Upper lobe of right lung (tissue), 1 donor: ENCODE measurements around the gene LRRFIP1. TPM values are rescaled to one million over a fixed set of nuclear protein-coding genes. Genes with fewer than 3 reads are reported as not detected.
"Not testable (repeated sequence)": the region's sequence is repeated elsewhere in the genome, so short reads cannot be mapped to it uniquely, and the experiment has no call there.

ENCODE experiments used
- ATAC-seq: fragments of 200-7000 bp; cut with Tn5 transposase; one replicate; pipeline ENCODE4 v1.9.1; 2020; ENCODE audit warnings: mild to moderate bottlenecking, moderate library complexity
- DNase-seq: peaks from one replicate; pipeline ENCODE4 v3.0.0-alpha.2; 2020
- H3K27ac ChIP-seq: fragments of 200-600 bp; one replicate; pipeline ENCODE4 v1.8.0; 2022
- H3K27me3 ChIP-seq: fragments of 200-600 bp; one replicate; pipeline ENCODE4 v1.8.0; 2022; ENCODE audit warnings: mild to moderate bottlenecking
- H3K36me3 ChIP-seq: fragments of 200-600 bp; one replicate; pipeline ENCODE4 v1.8.0; 2022
- H3K4me1 ChIP-seq: fragments of 200-600 bp; one replicate; pipeline ENCODE4 v1.8.0; 2022
- H3K4me3 ChIP-seq: fragments of 200-600 bp; one replicate; pipeline ENCODE4 v1.8.0; 2022; ENCODE audit warnings: mild to moderate bottlenecking
- H3K9me3 ChIP-seq: fragments of 200-600 bp; one replicate; pipeline ENCODE4 v1.8.0; 2022
- CTCF ChIP-seq: fragments of 200-600 bp; IDR thresholded peaks from one replicate; pipeline ENCODE4 v1.8.0; 2022; ENCODE audit warnings: antibody characterized with exemption
- intact Hi-C: fragments of 100-400 bp; cut with DNase I; formaldehyde crosslinking; loops from one replicate; pipeline ENCODE4 v1.11.0; 2022
- total RNA-seq: library from RNA; stranded (reverse); fragmentation: NEBNext Ultra II Directional; extraction: Animal tissue kit (Norgen Biotek cat#: 25700); gene quantifications from one replicate; pipeline ENCODE4 v1.2.1, GENCODE V29; 2021
- donor health status: DM: no; HTN: yes; CAD: no; lungs with severe emphysema.

LRRFIP1 gene
- total RNA-seq, 1 donor from 2014 or later = 178 TPM

GRCh38 chr2:237747189-237747588 is 119.8 kb downstream of the LRRFIP1 start:
- intact Hi-C loops = loop anchor here (5.0 kb wide), 2 partner anchors 75 to 170 kb away; no protein-coding TSS in a partner anchor
- Histone ChIP-seq H3K4me3 (no peak overlapping the region), H3K4me1 (peaks cover 18% of the 10 kb centered on the region), H3K27ac (no peak overlapping the region), H3K27me3 (no peaks in the 10 kb centered on the region), H3K9me3 (no peaks in the 10 kb centered on the region), H3K36me3 (peaks cover 56% of the 10 kb centered on the region)
- no peak for DNase-seq
- no peak for ATAC-seq
- TF ChIP-seq CTCF = no peak

DNA sequence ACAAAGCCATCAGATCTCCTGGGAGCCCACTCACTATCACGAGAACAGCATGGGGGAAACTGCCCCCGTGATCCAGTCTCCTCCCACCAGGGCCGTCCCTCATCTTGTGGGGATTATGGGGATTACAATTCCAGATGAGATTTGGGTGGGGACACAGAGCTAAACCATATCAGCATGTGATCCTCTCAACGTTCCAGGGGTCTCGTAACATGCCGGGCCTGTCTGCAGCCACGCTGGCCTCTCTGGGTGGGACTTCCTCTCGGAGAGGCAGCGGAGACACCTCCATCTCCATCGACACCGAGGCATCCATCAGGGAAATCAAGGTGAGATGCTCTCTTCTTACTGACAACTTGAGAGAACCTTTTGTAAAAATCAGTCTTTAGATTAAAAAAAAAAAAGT is 121.6 kb downstream of the LRRFIP1 start:
- H3K36me3 ChIP-seq = peaks cover 74% of the 10 kb centered on the region
- intact Hi-C loops = loop anchor here (5.0 kb wide), 2 partner anchors 77 to 172 kb away; no protein-coding TSS in a partner anchor

DNA sequence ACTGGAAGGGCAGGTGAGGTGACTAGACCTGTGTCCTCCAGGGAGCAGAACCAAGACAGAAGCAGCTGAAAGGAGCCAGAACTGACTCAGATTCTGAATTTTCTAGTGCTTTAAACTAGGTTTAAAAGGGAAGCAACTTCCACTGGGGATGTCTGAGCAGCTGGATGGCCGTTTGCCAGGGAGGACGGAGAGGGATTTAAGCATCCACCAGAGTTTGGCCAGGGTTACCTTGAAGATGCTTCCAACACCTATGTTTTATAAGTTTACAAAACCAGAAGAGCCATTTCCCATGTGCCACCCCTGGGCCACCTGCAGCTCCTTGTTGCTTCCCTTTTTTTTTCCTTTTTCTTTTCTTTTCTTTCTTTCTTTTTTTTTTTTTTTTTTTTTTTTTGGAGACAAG is 122.6 kb downstream of the LRRFIP1 start:
- H3K27me3 ChIP-seq = no peaks in the 10 kb centered on the region
- H3K4me3 ChIP-seq = no peak overlapping the region
- H3K36me3 ChIP-seq = peaks cover 84% of the 10 kb centered on the region
- H3K4me1 ChIP-seq = no peaks in the 10 kb centered on the region
- H3K9me3 ChIP-seq = no peaks in the 10 kb centered on the region
- TF ChIP-seq CTCF = no peak
- ATAC-seq = no peak
- DNase-seq = no peak
- intact Hi-C loops = loop anchor here (5.0 kb wide), 2 partner anchors 78 to 173 kb away; no protein-coding TSS in a partner anchor
- no peak overlapping the region for H3K27ac ChIP-seq

More for the DNA sequence above, 121.6 kb downstream of the LRRFIP1 start:
- DNase-seq (no peak), ATAC-seq (no peak)
- no peak for TF ChIP-seq CTCF
- Histone ChIP-seq H3K4me3 (no peak overlapping the region), H3K4me1 (peaks cover 7% of the 10 kb centered on the region), H3K9me3 (no peaks in the 10 kb centered on the region), H3K27me3 (no peaks in the 10 kb centered on the region), H3K27ac (no peak overlapping the region)

DNA sequence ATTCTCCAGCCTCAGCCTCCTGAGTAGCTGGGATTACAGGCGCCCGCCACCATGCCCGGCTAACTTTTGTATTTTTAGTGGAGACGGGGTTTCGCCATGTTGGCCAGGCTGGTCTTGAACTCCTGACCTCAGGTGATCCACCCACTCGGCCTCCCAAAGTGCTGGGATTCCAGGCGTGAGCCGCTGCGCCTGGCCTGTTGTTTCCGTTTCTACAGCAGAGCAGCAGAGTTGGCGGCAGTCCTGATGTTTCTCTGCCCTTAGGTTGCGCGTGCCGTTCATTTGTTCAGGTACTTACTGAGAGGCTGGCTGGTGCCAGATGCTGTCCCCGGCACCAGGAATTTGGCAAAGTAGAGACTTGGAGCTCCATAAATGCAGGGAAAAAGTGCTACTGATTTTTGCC is 123.1 kb downstream of the LRRFIP1 start:
- H3K36me3 ChIP-seq = peaks cover 89% of the 10 kb centered on the region
- not testable (repeated sequence) for DNase-seq, ATAC-seq

GRCh38 chr2:237752761-237753165 is 125.4 kb downstream of the LRRFIP1 start:
- Histone ChIP-seq H3K27ac (no peak overlapping the region), H3K36me3 (peaks cover 99% of the 10 kb centered on the region), H3K4me1 (no peaks in the 10 kb centered on the region), H3K4me3 (no peak overlapping the region), H3K9me3 (no peaks in the 10 kb centered on the region), H3K27me3 (no peaks in the 10 kb centered on the region)
- no peak for DNase-seq
- TF ChIP-seq CTCF = no peak
- intact Hi-C loops = no loop called here
- peak; percentile 55 for ATAC-seq

More for the DNA sequence above, 123.1 kb downstream of the LRRFIP1 start:
- H3K27me3 ChIP-seq, H3K4me3 ChIP-seq, H3K4me1 ChIP-seq, H3K9me3 ChIP-seq, H3K27ac ChIP-seq, intact Hi-C loops: not testable (repeated sequence)

DNA sequence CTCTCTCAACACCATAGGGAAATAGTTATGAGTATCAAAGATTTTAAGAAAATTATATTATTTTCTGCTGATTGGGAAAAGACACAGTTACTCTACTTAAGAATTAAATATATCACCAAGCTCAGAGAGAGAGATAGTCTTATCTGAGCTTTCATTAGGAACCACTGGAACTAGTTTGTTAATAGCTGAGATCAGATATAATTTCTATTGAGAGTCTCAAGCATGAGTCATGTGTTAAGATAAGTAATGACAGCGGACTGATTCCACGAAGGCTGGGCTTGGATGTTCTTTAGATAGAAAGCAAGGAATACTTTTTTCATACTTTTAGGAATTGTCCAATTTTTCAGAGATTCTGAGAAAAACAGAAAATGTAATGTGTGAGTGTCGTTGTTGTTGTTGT is 126.8 kb downstream of the LRRFIP1 start:
- Histone ChIP-seq H3K27me3 (no peaks in the 10 kb centered on the region), H3K4me1 (no peaks in the 10 kb centered on the region), H3K4me3 (no peak overlapping the region), H3K9me3 (no peaks in the 10 kb centered on the region), H3K27ac (no peak overlapping the region), H3K36me3 (peaks cover 98% of the 10 kb centered on the region)
- no peak for ATAC-seq
- DNase-seq = no peak
- TF ChIP-seq CTCF = no peak
- intact Hi-C loops = no loop called here
